ENCODE data around the gene TPST2.

TPST2 gene

DNA sequence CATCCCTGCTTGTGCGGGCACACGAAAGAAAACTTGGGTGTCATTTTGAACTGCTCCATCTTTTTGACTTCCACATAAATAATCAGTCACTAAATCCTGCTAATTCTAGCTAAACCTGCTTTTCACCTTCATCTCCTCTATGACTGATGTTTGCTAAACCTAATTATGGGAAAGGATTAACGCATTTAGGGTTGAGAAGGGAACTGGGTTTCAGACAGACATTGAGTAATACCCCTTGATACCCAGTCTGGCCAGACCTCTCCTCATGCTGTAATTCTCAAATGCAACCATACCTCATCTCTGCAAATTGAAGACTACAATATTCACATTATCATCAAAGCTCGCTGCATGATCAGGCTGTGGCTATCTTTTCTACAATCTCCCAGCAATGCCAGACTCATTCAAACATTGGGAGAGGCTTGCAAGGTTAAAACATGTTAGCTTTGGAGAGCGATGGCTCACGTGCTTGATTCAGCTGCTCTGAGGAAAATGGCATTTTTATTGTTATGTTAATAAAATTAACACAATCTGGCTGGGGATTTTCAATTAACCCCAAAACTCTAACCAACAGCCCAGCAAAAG is 108.7 kb downstream of the TPST2 start:
- TF ChIP-seq CTCF (IDR thresholded peaks at IDR 0.05) = no peak

- TF ChIP-seq CTCF (IDR thresholded peaks at IDR 0.05) = no peak
Measured at GRCh38 chr22:26480611-26480932, 109.4 kb downstream of the TPST2 start.

GRCh38 chr22:26479792-26480610 is 109.9 kb downstream of the TPST2 start:
- TF ChIP-seq CTCF (IDR thresholded peaks at IDR 0.05) = no peak

DNA sequence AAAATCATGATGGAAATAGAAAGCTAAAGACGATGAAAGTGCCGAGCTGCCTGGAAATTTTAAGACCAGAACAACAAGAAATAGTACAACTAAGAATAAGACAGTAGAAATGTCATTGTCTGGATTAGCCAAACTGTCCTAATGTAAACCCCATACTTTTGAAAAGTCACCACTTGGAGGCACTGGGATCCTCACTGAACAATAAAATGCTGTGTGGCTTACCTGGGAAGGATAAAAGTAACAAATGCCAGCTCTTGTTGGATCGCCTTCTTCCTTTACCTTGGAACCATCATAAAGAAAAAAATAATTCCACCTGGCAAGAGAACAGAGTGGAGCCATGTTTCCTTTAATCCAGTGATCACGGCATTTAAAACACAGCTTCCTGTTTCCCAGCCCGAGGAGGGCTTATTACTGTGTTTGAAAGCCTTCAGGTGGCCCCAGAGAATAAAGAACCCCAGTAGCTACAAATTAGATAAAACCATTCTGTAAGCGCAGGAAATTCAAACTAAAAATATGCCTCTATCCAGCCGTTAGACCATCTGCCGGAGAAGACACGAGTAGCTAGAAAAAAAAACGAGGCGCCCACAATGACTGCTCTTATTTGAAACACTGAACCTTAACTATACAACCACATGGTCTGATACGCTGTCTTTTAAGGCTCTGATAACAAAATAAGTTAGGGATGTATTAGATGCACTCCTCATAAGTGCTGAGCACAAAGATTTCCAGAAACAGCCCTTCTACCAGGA is 110.7 kb downstream of the TPST2 start:
- no peak for TF ChIP-seq CTCF (IDR thresholded peaks at IDR 0.05)

DNA sequence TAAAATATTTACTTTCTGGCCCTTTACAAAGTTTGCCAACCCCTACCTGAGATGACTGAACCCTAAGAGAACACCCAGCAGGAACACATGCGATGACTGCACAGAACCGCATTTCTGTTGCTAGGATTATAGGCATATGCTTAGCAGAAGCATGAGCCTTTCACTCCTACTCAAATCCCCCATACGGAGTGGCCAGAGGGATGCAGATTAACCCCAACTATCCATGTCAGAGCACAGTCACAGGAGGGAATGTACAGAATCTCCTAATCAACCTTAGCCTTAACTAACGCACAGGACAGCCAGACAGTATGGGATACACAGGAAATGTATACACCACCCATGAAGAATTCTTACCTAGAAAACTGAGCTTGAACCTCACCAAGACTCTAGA is 112.6 kb downstream of the TPST2 start:
- TF ChIP-seq CTCF (IDR thresholded peaks at IDR 0.05) = no peak

DNA sequence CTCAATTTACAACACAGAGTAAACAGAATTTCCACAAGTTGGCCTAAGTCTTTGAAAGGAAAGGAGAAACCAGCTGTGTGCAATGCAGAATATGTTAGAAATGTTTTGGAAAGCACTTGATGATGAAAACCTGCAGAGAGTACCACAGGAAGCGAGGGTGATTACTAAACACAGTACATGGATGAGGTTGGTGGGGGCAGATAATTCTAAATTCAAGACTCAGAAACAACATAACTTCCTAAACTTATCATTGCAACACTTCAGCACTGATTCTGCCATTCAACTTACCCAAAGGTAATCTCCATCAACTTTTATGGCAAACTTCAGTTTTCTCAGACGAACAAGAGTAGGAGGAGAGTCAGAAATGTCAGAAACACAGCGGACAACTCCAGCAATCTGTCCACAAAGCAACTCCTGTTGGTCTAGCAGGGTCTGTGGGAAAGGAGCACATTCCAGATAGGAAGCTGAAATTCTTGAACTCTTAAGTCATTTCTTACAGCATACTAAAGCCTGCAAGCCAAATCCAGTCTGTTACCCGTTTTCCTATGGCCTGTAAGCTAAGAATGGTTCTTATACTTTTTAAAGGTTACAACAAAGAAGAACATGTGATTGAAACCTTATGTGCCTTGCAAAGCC is 113.1 kb downstream of the TPST2 start:
- TF ChIP-seq CTCF (IDR thresholded peaks at IDR 0.05) = no peak

- TF ChIP-seq CTCF (IDR thresholded peaks at IDR 0.05) = no peak
Measured at GRCh38 chr22:26474682-26475081, 115.2 kb downstream of the TPST2 start.
